Measurements from ENCODE around the gene NRN1. TPM values are rescaled to one million over a fixed set of nuclear protein-coding genes. Genes with fewer than 3 reads are reported as not detected.

NRN1 gene
- polyA plus RNA-seq, 1 donor (not counting 4 experiments of a cell fraction or from before 2014, with no cell fraction given): 5.7 TPM

GRCh38 chr6:5958921-5959320 is 47.8 kb downstream of the NRN1 start:
- no peaks in the 10 kb centered on the region for H3K9me1 ChIP-seq (ENCODE audit: control insufficient read depth, extremely low read depth, insufficient read depth, low read length)
- dilution Hi-C loops (cut with MboI; ENCODE audit: extremely low pct_ligation_motif_present, low sequenced_read_pairs): no loop called here
- no peaks in the 10 kb centered on the region for H3K4me1 ChIP-seq (ENCODE audit: control insufficient read depth, extremely low read depth, insufficient read depth, low read length)
- H3K9me3 ChIP-seq (ENCODE audit: control insufficient read depth, low read depth, low read length): no peaks in the 10 kb centered on the region
- FAIRE-seq (no peak), DNase-seq (ENCODE audit: low read depth, low spot score) (no peak)
- no peaks in the 10 kb centered on the region for H3K79me2 ChIP-seq (ENCODE audit: control insufficient read depth, insufficient read depth, low read length)
- H3K27me3 ChIP-seq (ENCODE audit: control insufficient read depth, extremely low read depth, insufficient read depth, low read length): no peaks in the 10 kb centered on the region
- H4K20me1 ChIP-seq (ENCODE audit: control insufficient read depth, extremely low read depth, insufficient read depth, low read length): no peaks in the 10 kb centered on the region
- H3K4me2 ChIP-seq (ENCODE audit: control insufficient read depth, extremely low read depth, insufficient read depth, low read depth, low read length): no peak overlapping the region
- no peak overlapping the region for H3K9ac ChIP-seq (ENCODE audit: control insufficient read depth, extremely low read depth, insufficient read depth, low read length)
- no peak overlapping the region for H3K27ac ChIP-seq (ENCODE audit: control insufficient read depth, insufficient read depth, low read length)
- no peaks in the 10 kb centered on the region for H3K36me3 ChIP-seq (ENCODE audit: control insufficient read depth in 2 of 2, extremely low read depth in 1 of 2, insufficient read depth in 2 of 2, low read length in 2 of 2)
- H2AFZ ChIP-seq (ENCODE audit: control insufficient read depth, low read length): no peak overlapping the region
- no peak for TF ChIP-seq EZH2 (IDR thresholded peaks at IDR 0.05; ENCODE audit: low read length)
- TF ChIP-seq, protein P1, sequence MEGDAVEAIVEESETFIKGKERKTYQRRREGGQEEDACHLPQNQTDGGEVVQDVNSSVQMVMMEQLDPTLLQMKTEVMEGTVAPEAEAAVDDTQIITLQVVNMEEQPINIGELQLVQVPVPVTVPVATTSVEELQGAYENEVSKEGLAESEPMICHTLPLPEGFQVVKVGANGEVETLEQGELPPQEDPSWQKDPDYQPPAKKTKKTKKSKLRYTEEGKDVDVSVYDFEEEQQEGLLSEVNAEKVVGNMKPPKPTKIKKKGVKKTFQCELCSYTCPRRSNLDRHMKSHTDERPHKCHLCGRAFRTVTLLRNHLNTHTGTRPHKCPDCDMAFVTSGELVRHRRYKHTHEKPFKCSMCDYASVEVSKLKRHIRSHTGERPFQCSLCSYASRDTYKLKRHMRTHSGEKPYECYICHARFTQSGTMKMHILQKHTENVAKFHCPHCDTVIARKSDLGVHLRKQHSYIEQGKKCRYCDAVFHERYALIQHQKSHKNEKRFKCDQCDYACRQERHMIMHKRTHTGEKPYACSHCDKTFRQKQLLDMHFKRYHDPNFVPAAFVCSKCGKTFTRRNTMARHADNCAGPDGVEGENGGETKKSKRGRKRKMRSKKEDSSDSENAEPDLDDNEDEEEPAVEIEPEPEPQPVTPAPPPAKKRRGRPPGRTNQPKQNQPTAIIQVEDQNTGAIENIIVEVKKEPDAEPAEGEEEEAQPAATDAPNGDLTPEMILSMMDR (optimal IDR thresholded peaks at IDR 0.05 in 1 of 3, IDR thresholded peaks at IDR 0.05 in 1 of 3, conservative IDR thresholded peaks at IDR 0.05 in 1 of 3; ENCODE audit: extremely low read depth in 1 of 3, insufficient read depth in 2 of 3, low read length in 3 of 3): no peak
- H3K4me3 ChIP-seq (ENCODE audit: control insufficient read depth in 2 of 3, extremely low read depth in 1 of 3, insufficient read depth in 2 of 3, low read depth in 1 of 3, low read length in 3 of 3): no peak overlapping the region

DNA sequence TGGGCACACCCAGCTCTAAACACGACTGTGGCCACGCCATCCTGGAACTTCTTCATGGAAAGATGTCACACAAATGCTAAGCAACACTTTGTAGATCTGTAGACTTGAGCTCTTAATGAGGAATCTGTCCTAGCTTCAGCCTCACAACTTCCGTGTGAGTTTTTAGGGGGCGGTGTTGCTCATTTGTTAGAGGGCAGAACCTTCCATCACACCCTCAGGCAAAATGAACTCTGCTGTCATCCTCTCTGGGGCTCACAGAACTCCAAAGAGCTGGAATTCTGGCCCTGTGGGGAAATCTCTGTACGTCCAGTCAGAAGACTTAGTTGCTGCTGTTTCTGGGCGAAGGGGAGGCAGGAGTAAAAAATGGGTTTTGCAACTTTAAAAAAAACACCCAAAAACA is 49.8 kb downstream of the NRN1 start:
- Histone ChIP-seq H2AFZ (ENCODE audit: control insufficient read depth, low read length) (no peak overlapping the region), H3K27me3 (ENCODE audit: control insufficient read depth, extremely low read depth, insufficient read depth, low read length) (peaks cover 4% of the 10 kb centered on the region), H3K9ac (ENCODE audit: control insufficient read depth, extremely low read depth, insufficient read depth, low read length) (no peak overlapping the region), H3K4me2 (ENCODE audit: control insufficient read depth, extremely low read depth, insufficient read depth, low read depth, low read length) (no peak overlapping the region), H4K20me1 (ENCODE audit: control insufficient read depth, extremely low read depth, insufficient read depth, low read length) (no peaks in the 10 kb centered on the region), H3K9me3 (ENCODE audit: control insufficient read depth, low read depth, low read length) (no peaks in the 10 kb centered on the region), H3K9me1 (ENCODE audit: control insufficient read depth, extremely low read depth, insufficient read depth, low read length) (no peaks in the 10 kb centered on the region), H3K4me3 (ENCODE audit: control insufficient read depth in 2 of 3, extremely low read depth in 1 of 3, insufficient read depth in 2 of 3, low read depth in 1 of 3, low read length in 3 of 3) (no peak overlapping the region), H3K27ac (ENCODE audit: control insufficient read depth, insufficient read depth, low read length) (no peak overlapping the region), H3K79me2 (ENCODE audit: control insufficient read depth, insufficient read depth, low read length) (no peaks in the 10 kb centered on the region), H3K36me3 (ENCODE audit: control insufficient read depth in 2 of 2, extremely low read depth in 1 of 2, insufficient read depth in 2 of 2, low read length in 2 of 2) (no peaks in the 10 kb centered on the region), H3K4me1 (ENCODE audit: control insufficient read depth, extremely low read depth, insufficient read depth, low read length) (no peaks in the 10 kb centered on the region)
- TF ChIP-seq EZH2 (IDR thresholded peaks at IDR 0.05; ENCODE audit: low read length): no peak
- TF ChIP-seq, protein P1 (optimal IDR thresholded peaks at IDR 0.05 in 1 of 3, IDR thresholded peaks at IDR 0.05 in 1 of 3, conservative IDR thresholded peaks at IDR 0.05 in 1 of 3; ENCODE audit: extremely low read depth in 1 of 3, insufficient read depth in 2 of 3, low read length in 3 of 3): no peak
- DNase-seq (ENCODE audit: low read depth, low spot score): no peak
- no peak for FAIRE-seq
- dilution Hi-C loops (cut with MboI; ENCODE audit: extremely low pct_ligation_motif_present, low sequenced_read_pairs): no loop called here
